SK-N-MC (cell line): ENCODE measurements around the gene NRM.

Source experiments
- EZH2 ChIP-seq: fragments of 200-600 bp; sonication (generic); IDR thresholded peaks from one replicate; pipeline ENCODE4 v1.6.1; 2017; ENCODE audit warnings: antibody characterized with exemption
- FOXP2 ChIP-seq: optimal IDR thresholded peaks from 2 replicates; pipeline ENCODE3; 2011; ENCODE audit warnings: mild to moderate bottlenecking, moderate library complexity; ENCODE audit not compliant: insufficient read depth; ENCODE audit errors: extremely low read length, control extremely low read depth
- POLR2AphosphoS5 ChIP-seq: IDR thresholded peaks from 2 replicates; pipeline ENCODE4 v1.6.1; 2012; ENCODE audit warnings: mild to moderate bottlenecking, low read depth, low read length, borderline replicate concordance

DNA sequence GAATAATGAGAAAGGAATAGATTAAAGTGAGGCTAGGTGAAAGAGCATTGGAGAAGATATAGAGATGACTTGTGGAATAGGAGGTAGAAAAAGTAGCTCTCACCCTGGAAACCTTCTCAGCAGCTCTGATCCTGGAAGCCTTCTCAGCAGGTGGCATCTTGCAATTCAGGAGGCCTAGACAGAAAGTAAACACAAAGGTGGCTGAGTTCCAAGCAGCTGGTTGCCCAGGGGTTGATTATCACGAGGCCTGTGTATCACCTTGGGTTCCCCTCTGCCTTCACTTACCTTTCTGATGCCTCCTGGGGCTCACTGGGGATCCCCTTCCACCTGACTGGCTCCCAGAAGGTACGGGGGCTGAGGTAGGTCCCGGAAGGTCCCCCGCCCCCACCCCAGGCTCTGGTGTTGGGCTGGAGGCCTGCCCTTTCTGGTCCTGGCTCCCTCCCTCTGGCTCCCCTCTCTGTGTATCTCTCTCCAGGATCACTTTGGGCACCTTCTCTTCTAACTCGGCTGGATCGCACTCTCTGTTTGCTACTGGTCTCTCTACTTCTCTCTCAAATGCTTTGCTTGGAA is 16.6 kb upstream of the NRM start:
- no peak for TF ChIP-seq POLR2AphosphoS5
- no peak for TF ChIP-seq EZH2
- TF ChIP-seq FOXP2: no peak
